ENCODE data around the gene ZNF487. TPM values are rescaled to one million over a fixed set of nuclear protein-coding genes. Genes with fewer than 3 reads are reported as not detected.

The ZNF487 gene
- total and polyA plus RNA-seq, 2 of the 13 experiments (the other 11 are each of a cell fraction or from before 2014, with no cell fraction given) = 7.4 to 8.8 TPM

- TF ChIP-seq DZIP1 (CRISPR knock-in tag; IDR thresholded peaks at IDR 0.05) (no peak), ERF (CRISPR knock-in tag; IDR thresholded peaks at IDR 0.05) (no peak), DMAP1 (CRISPR knock-in tag; IDR thresholded peaks at IDR 0.05) (no peak), ZNF83 (CRISPR knock-in tag; IDR thresholded peaks at IDR 0.05; ENCODE audit: borderline replicate concordance) (no peak), STAT5B (CRISPR knock-in tag; IDR thresholded peaks at IDR 0.05) (no peak), HDAC1 (CRISPR knock-in tag; IDR thresholded peaks at IDR 0.05) (no peak), ZC3H13 (CRISPR knock-in tag; IDR thresholded peaks at IDR 0.05) (no peak), ZNF562 (CRISPR knock-in tag; IDR thresholded peaks at IDR 0.05; ENCODE audit: borderline replicate concordance) (no peak), HNRNPLL (IDR thresholded peaks at IDR 0.05; ENCODE audit: low read depth, low read length, poor library complexity, severe bottlenecking) (no peak), ZNF879 (CRISPR knock-in tag; IDR thresholded peaks at IDR 0.05) (no peak), ZC3H4 (CRISPR knock-in tag; IDR thresholded peaks at IDR 0.05; ENCODE audit: borderline replicate concordance) (0 out of 2 replicates have a peak, but pooled peaks have one; percentile 23), ZNF782 (CRISPR knock-in tag; IDR thresholded peaks at IDR 0.05; ENCODE audit: borderline replicate concordance) (no peak), KDM3A (CRISPR knock-in tag; IDR thresholded peaks at IDR 0.05; ENCODE audit: low read depth) (no peak), ZNF331 (CRISPR knock-in tag; IDR thresholded peaks at IDR 0.05) (no peak), NONO (IDR thresholded peaks at IDR 0.05) (no peak), NONO (CRISPR knock-in tag; conservative IDR thresholded peaks at IDR 0.05) (peak; percentile 33), RAD51 (IDR thresholded peaks at IDR 0.05; ENCODE audit: borderline replicate concordance) (no peak)
- TF ChIP-seq, protein P1, sequence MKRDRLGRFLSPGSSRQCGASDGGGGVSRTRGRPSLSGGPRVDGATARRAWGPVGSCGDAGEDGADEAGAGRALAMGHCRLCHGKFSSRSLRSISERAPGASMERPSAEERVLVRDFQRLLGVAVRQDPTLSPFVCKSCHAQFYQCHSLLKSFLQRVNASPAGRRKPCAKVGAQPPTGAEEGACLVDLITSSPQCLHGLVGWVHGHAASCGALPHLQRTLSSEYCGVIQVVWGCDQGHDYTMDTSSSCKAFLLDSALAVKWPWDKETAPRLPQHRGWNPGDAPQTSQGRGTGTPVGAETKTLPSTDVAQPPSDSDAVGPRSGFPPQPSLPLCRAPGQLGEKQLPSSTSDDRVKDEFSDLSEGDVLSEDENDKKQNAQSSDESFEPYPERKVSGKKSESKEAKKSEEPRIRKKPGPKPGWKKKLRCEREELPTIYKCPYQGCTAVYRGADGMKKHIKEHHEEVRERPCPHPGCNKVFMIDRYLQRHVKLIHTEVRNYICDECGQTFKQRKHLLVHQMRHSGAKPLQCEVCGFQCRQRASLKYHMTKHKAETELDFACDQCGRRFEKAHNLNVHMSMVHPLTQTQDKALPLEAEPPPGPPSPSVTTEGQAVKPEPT (CRISPR knock-in tag; IDR thresholded peaks at IDR 0.05; ENCODE audit: low read depth) = no peak
- TF ChIP-seq, protein P2, sequence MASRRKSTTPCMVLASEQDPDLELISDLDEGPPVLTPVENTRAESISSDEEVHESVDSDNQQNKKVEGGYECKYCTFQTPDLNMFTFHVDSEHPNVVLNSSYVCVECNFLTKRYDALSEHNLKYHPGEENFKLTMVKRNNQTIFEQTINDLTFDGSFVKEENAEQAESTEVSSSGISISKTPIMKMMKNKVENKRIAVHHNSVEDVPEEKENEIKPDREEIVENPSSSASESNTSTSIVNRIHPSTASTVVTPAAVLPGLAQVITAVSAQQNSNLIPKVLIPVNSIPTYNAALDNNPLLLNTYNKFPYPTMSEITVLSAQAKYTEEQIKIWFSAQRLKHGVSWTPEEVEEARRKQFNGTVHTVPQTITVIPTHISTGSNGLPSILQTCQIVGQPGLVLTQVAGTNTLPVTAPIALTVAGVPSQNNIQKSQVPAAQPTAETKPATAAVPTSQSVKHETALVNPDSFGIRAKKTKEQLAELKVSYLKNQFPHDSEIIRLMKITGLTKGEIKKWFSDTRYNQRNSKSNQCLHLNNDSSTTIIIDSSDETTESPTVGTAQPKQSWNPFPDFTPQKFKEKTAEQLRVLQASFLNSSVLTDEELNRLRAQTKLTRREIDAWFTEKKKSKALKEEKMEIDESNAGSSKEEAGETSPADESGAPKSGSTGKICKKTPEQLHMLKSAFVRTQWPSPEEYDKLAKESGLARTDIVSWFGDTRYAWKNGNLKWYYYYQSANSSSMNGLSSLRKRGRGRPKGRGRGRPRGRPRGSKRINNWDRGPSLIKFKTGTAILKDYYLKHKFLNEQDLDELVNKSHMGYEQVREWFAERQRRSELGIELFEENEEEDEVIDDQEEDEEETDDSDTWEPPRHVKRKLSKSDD (CRISPR knock-in tag; IDR thresholded peaks at IDR 0.05; ENCODE audit: low read depth) = no peak
- TF ChIP-seq, protein P3, sequence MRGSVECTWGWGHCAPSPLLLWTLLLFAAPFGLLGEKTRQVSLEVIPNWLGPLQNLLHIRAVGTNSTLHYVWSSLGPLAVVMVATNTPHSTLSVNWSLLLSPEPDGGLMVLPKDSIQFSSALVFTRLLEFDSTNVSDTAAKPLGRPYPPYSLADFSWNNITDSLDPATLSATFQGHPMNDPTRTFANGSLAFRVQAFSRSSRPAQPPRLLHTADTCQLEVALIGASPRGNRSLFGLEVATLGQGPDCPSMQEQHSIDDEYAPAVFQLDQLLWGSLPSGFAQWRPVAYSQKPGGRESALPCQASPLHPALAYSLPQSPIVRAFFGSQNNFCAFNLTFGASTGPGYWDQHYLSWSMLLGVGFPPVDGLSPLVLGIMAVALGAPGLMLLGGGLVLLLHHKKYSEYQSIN (CRISPR knock-in tag; IDR thresholded peaks at IDR 0.05; ENCODE audit: borderline replicate concordance) = no peak
- TF ChIP-seq, protein P4, sequence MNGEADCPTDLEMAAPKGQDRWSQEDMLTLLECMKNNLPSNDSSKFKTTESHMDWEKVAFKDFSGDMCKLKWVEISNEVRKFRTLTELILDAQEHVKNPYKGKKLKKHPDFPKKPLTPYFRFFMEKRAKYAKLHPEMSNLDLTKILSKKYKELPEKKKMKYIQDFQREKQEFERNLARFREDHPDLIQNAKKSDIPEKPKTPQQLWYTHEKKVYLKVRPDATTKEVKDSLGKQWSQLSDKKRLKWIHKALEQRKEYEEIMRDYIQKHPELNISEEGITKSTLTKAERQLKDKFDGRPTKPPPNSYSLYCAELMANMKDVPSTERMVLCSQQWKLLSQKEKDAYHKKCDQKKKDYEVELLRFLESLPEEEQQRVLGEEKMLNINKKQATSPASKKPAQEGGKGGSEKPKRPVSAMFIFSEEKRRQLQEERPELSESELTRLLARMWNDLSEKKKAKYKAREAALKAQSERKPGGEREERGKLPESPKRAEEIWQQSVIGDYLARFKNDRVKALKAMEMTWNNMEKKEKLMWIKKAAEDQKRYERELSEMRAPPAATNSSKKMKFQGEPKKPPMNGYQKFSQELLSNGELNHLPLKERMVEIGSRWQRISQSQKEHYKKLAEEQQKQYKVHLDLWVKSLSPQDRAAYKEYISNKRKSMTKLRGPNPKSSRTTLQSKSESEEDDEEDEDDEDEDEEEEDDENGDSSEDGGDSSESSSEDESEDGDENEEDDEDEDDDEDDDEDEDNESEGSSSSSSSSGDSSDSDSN (CRISPR knock-in tag; IDR thresholded peaks at IDR 0.05) = no peak
Measured at GRCh38 chr10:43419997-43420368, 16.9 kb upstream of the ZNF487 start (continued).

Data from HepG2 (cell line).